Loucy (cell line): Measurements from ENCODE around the gene CELF2.

Experiments used
- CTCF ChIP-seq: fragments of 200-600 bp; sonication (generic); conservative IDR thresholded peaks from 2 replicates; pipeline ENCODE4 v1.5.1; 2014; ENCODE audit warnings: mild to moderate bottlenecking, antibody characterized with exemption, low read length
- EZH2phosphoT487 ChIP-seq: fragments of 200-600 bp; IDR thresholded peaks from 2 replicates; pipeline ENCODE4 v1.6.1; 2018; ENCODE audit warnings: antibody characterized with exemption, mild to moderate bottlenecking, moderate library complexity, borderline replicate concordance

DNA sequence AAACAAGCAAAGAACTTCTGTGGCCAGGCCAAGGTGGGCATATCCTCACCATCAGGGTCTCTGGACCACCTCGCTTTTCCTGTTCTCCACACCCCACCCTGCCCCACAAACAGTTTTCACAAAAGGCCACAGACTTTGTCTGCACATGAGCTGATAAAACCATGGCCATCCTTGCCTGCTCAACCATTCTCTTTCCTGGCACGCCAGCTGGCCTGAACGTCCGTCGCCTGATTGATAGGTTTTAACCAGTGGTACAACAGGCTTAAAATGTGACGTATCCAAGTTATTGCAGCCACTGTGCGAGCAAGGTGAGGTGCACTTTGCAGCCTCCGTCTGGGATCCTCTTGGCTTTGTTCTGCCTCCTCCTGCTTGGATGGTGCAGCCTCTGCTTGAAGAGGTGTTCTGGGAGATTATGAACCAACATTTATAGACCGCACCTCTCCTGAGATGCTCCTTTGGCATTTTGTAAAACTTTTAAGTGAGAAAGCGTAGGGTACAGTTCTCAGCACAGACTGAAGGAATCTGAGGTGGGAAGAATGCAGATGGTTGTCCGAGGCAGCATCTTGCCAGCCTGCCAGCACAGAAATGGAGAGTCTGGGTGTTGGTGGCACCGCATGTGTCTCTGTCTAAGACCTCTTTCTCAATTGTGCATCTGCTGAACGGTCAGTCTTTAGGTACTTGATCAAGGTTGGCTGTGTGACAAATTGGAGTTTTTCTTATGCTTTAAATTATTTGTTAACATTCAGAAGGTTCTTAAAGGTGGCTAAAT lies 288.3 kb downstream of the CELF2 start:
- TF ChIP-seq CTCF (no peak), EZH2phosphoT487 (no peak)
